Measurements from ENCODE around the gene RPS6KA1.

GRCh38 chr1:26575348-26575747 lies 45.8 kb downstream of the RPS6KA1 start:
- TF ChIP-seq ELK1 (IDR thresholded peaks at IDR 0.05; ENCODE audit: borderline replicate concordance, low read depth, low read length), result no peak
- TF ChIP-seq, protein P1, sequence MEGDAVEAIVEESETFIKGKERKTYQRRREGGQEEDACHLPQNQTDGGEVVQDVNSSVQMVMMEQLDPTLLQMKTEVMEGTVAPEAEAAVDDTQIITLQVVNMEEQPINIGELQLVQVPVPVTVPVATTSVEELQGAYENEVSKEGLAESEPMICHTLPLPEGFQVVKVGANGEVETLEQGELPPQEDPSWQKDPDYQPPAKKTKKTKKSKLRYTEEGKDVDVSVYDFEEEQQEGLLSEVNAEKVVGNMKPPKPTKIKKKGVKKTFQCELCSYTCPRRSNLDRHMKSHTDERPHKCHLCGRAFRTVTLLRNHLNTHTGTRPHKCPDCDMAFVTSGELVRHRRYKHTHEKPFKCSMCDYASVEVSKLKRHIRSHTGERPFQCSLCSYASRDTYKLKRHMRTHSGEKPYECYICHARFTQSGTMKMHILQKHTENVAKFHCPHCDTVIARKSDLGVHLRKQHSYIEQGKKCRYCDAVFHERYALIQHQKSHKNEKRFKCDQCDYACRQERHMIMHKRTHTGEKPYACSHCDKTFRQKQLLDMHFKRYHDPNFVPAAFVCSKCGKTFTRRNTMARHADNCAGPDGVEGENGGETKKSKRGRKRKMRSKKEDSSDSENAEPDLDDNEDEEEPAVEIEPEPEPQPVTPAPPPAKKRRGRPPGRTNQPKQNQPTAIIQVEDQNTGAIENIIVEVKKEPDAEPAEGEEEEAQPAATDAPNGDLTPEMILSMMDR (conservative IDR thresholded peaks at IDR 0.05; ENCODE audit: low read depth, low read length), result no peak
- TF ChIP-seq MAFK (IDR thresholded peaks at IDR 0.05; ENCODE audit: low read depth, low read length), result no peak
